ENCODE measurements around the gene SYNJ1. TPM values are rescaled to one million over a fixed set of nuclear protein-coding genes. Genes with fewer than 3 reads are reported as not detected.
"Not testable (repeated sequence)": the region's sequence is repeated elsewhere in the genome, so short reads cannot be mapped to it uniquely, and the experiment has no call there.

Gene SYNJ1
- total RNA-seq, 1 donor from 2014 or later, result 4.1 TPM

- Histone ChIP-seq H3K4me1 (no peaks in the 10 kb centered on the region), H3F3A (ENCODE audit: low read depth) (no peaks in the 10 kb centered on the region), H3K9ac (no peak overlapping the region), H3K9me3 (ENCODE audit: low read depth) (no peaks in the 10 kb centered on the region), H3K27ac (no peak overlapping the region), H3K36me3 (no peaks in the 10 kb centered on the region), H3K4me3 (no peak overlapping the region), H3K4me2 (no peak overlapping the region), H4K20me1 (ENCODE audit: low read depth) (no peaks in the 10 kb centered on the region), H2AFZ (replicated peaks) (no peak overlapping the region), H3K79me2 (ENCODE audit: low read depth) (no peaks in the 10 kb centered on the region), H3K27me3 (no peaks in the 10 kb centered on the region)
- no peaks in the 10 kb centered on the region for H3K4me1 Mint-ChIP-seq
- H3K9me3 Mint-ChIP-seq, result no peaks in the 10 kb centered on the region
- no peak overlapping the region for H3K4me3 Mint-ChIP-seq
- no peak overlapping the region for H3K27ac Mint-ChIP-seq
- DNase-seq (ENCODE audit: low spot score), result no peak
- no peak for TF ChIP-seq EZH2 (IDR thresholded peaks at IDR 0.05)
- no peaks in the 10 kb centered on the region for H3K27me3 Mint-ChIP-seq (ENCODE audit: insufficient read depth, low read depth)
- H3K36me3 Mint-ChIP-seq, result no peaks in the 10 kb centered on the region
These were observed 28.7 kb downstream of the SYNJ1 start for GRCh38 chr21:32698971-32699693.

GRCh38 chr21:32698286-32698685 is 29.5 kb downstream of the SYNJ1 start:
- Histone ChIP-seq H3F3A (ENCODE audit: low read depth) (no peaks in the 10 kb centered on the region), H3K4me2 (no peak overlapping the region), H4K20me1 (ENCODE audit: low read depth) (no peaks in the 10 kb centered on the region), H3K9ac (no peak overlapping the region), H3K79me2 (ENCODE audit: low read depth) (no peaks in the 10 kb centered on the region), H3K27me3 (no peaks in the 10 kb centered on the region), H2AFZ (replicated peaks) (no peak overlapping the region), H3K9me3 (ENCODE audit: low read depth) (no peaks in the 10 kb centered on the region), H3K4me1 (no peaks in the 10 kb centered on the region), H3K36me3 (no peaks in the 10 kb centered on the region), H3K27ac (no peak overlapping the region), H3K4me3 (no peak overlapping the region)
- TF ChIP-seq EZH2 (IDR thresholded peaks at IDR 0.05) (no peak), CTCF (IDR thresholded peaks at IDR 0.05) (no peak), EZH2phosphoT487 (IDR thresholded peaks at IDR 0.05) (no peak)
- Mint-ChIP-seq H3K9me3 (no peaks in the 10 kb centered on the region), H3K27me3 (ENCODE audit: insufficient read depth, low read depth) (no peaks in the 10 kb centered on the region), H3K4me3 (no peak overlapping the region), H3K27ac (no peak overlapping the region), H3K4me1 (no peaks in the 10 kb centered on the region), H3K36me3 (no peaks in the 10 kb centered on the region)
- DNase-seq (ENCODE audit: low spot score), result no peak

- H3K4me3 Mint-ChIP-seq; H4K20me1 ChIP-seq (ENCODE audit: low read depth); H3K27me3 Mint-ChIP-seq (ENCODE audit: insufficient read depth, low read depth); H3K4me2 ChIP-seq; H3F3A ChIP-seq (ENCODE audit: low read depth); H3K27ac Mint-ChIP-seq; DNase-seq (ENCODE audit: low spot score); H3K4me1 Mint-ChIP-seq; H3K4me1 ChIP-seq; H3K9me3 ChIP-seq (ENCODE audit: low read depth); H3K36me3 Mint-ChIP-seq; H3K27ac ChIP-seq; H2AFZ ChIP-seq (replicated peaks); H3K4me3 ChIP-seq; H3K36me3 ChIP-seq; H3K9ac ChIP-seq; H3K9me3 Mint-ChIP-seq; H3K27me3 ChIP-seq; H3K79me2 ChIP-seq (ENCODE audit: low read depth): not testable (repeated sequence)
These were observed 32.3 kb downstream of the SYNJ1 start for GRCh38 chr21:32695482-32695881.

GRCh38 chr21:32693581-32693980 is 34.2 kb downstream of the SYNJ1 start:
- H3K4me2 ChIP-seq, result no peak overlapping the region
- DNase-seq (ENCODE audit: low spot score), result no peak
- no peaks in the 10 kb centered on the region for H3K9me3 Mint-ChIP-seq
- H3K4me3 ChIP-seq, result no peak overlapping the region
- no peak for TF ChIP-seq EZH2phosphoT487 (IDR thresholded peaks at IDR 0.05)
- H3K27ac Mint-ChIP-seq, result no peak overlapping the region
- H4K20me1 ChIP-seq (ENCODE audit: low read depth), result no peaks in the 10 kb centered on the region
- H3K27me3 ChIP-seq, result no peaks in the 10 kb centered on the region
- no peak overlapping the region for H3K4me3 Mint-ChIP-seq
- no peaks in the 10 kb centered on the region for H3K9me3 ChIP-seq (ENCODE audit: low read depth)
- no peaks in the 10 kb centered on the region for H3F3A ChIP-seq (ENCODE audit: low read depth)
- no peaks in the 10 kb centered on the region for H3K4me1 Mint-ChIP-seq
- peaks cover 2% of the 10 kb centered on the region for H3K36me3 Mint-ChIP-seq
- H2AFZ ChIP-seq (replicated peaks), result no peak overlapping the region
- H3K36me3 ChIP-seq, result no peaks in the 10 kb centered on the region
- no peak overlapping the region for H3K27ac ChIP-seq
- no peak overlapping the region for H3K9ac ChIP-seq
- no peaks in the 10 kb centered on the region for H3K27me3 Mint-ChIP-seq (ENCODE audit: insufficient read depth, low read depth)
- no peaks in the 10 kb centered on the region for H3K79me2 ChIP-seq (ENCODE audit: low read depth)
- no peaks in the 10 kb centered on the region for H3K4me1 ChIP-seq

GRCh38 chr21:32690085-32690484 is 37.7 kb downstream of the SYNJ1 start:
- no peaks in the 10 kb centered on the region for H3F3A ChIP-seq (ENCODE audit: low read depth)
- H3K4me1 ChIP-seq, result no peaks in the 10 kb centered on the region
- no peaks in the 10 kb centered on the region for H4K20me1 ChIP-seq (ENCODE audit: low read depth)
- no peaks in the 10 kb centered on the region for H3K36me3 ChIP-seq
- H3K27ac ChIP-seq, result no peak overlapping the region
- no peak overlapping the region for H3K4me3 ChIP-seq
- H3K9me3 ChIP-seq (ENCODE audit: low read depth), result no peaks in the 10 kb centered on the region
- no peaks in the 10 kb centered on the region for H3K27me3 ChIP-seq
- H3K9ac ChIP-seq, result no peak overlapping the region
- H3K79me2 ChIP-seq (ENCODE audit: low read depth), result no peaks in the 10 kb centered on the region
- DNase-seq (ENCODE audit: low spot score), result no peak
- H3K27ac Mint-ChIP-seq, result no peak overlapping the region
- no peak overlapping the region for H2AFZ ChIP-seq (replicated peaks)
- H3K36me3 Mint-ChIP-seq, result peaks cover 2% of the 10 kb centered on the region
- TF ChIP-seq EZH2 (IDR thresholded peaks at IDR 0.05) (no peak), CTCF (IDR thresholded peaks at IDR 0.05) (no peak), EZH2phosphoT487 (IDR thresholded peaks at IDR 0.05) (no peak)
- no peaks in the 10 kb centered on the region for H3K4me1 Mint-ChIP-seq
- H3K27me3 Mint-ChIP-seq (ENCODE audit: insufficient read depth, low read depth), result no peaks in the 10 kb centered on the region
- no peaks in the 10 kb centered on the region for H3K9me3 Mint-ChIP-seq
- no peak overlapping the region for H3K4me3 Mint-ChIP-seq
- no peak overlapping the region for H3K4me2 ChIP-seq

Measured in neural progenitor cell (in vitro differentiated cells).